OCI-LY1 (cell line): ENCODE data around the gene PSME3.

Experiments used
- CTCF ChIP-seq: fragments of 200-600 bp; sonication (generic), shearing (Covaris generic); IDR thresholded peaks from 2 replicates; pipeline ENCODE4 v1.5.1; 2017; ENCODE audit warnings: mild to moderate bottlenecking, antibody characterized with exemption, low read length, moderate library complexity, mixed read lengths
- EZH2 ChIP-seq: fragments of 200-600 bp; sonication (generic), shearing (Covaris generic); IDR thresholded peaks from 2 replicates; pipeline ENCODE4 v1.8.0; 2017; ENCODE audit warnings: borderline replicate concordance, mixed run types, mild to moderate bottlenecking, antibody characterized with exemption, low read length, moderate library complexity, mixed read lengths

- no peak for TF ChIP-seq EZH2
- TF ChIP-seq CTCF: no peak
Measured at GRCh38 chr17:42889809-42890208, 56.6 kb downstream of the PSME3 start.
